Measurements from ENCODE around the gene JPT2.

The JPT2 gene

DNA sequence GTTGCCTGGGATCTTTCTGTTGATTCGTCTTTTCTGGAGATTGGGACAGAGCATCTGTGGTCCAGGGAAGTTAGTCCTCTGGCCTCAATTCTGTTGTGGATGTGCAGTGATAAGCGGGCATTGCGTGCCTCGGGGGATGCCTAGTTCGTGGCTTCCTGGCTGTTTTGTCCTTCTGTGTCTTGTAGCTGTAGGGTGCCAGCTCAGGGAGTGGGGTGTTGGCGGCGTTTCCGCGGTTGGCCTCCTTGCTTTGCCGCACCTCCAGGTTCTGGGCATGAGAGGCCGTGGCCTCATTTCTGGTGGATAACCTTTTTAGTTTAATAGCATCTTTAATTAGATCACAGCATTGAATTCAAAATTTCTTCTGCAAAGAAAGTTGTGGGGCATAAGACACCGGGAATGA is 1.4 kb upstream of the JPT2 start:
- Histone ChIP-seq H2AK5ac (ENCODE audit: low read depth, low read length) (no peak overlapping the region), H3K23ac (ENCODE audit: low read depth, low read length, poor library complexity) (no peak overlapping the region), H3K4me1 (ENCODE audit: control insufficient read depth in 2 of 2, insufficient read depth in 1 of 2, low read depth in 1 of 2, low read length in 2 of 2) (peaks cover 12 to 18% of the 10 kb centered on the region in 2 donors), H3K79me1 (ENCODE audit: low read depth, low read length) (peaks cover 8% of the 10 kb centered on the region), H2BK12ac (ENCODE audit: low read length) (no peak overlapping the region), H3K14ac (ENCODE audit: low read length) (no peak overlapping the region), H3K36me3 (replicated peaks in 1 of 2; ENCODE audit: control insufficient read depth in 2 of 2, insufficient read depth in 2 of 2, low read length in 2 of 2) (peaks cover 34 to 75% of the 10 kb centered on the region in 2 donors), H3K4me2 (ENCODE audit: insufficient read depth, low read length, poor library complexity, severe bottlenecking) (no peak overlapping the region), H3K9me3 (replicated peaks in 1 of 2; ENCODE audit: control insufficient read depth in 2 of 2, insufficient read depth in 1 of 2, low read depth in 1 of 2, low read length in 2 of 2) (no peaks in the 10 kb centered on the region), H2BK5ac (ENCODE audit: low read length) (no peak overlapping the region), H3K4ac (ENCODE audit: low read length) (no peak overlapping the region), H4K91ac (ENCODE audit: low read depth, low read length, poor library complexity) (no peak overlapping the region), H2AFZ (ENCODE audit: low read length) (no peak overlapping the region), H4K8ac (ENCODE audit: low read depth, low read length) (no peak overlapping the region), H2BK15ac (ENCODE audit: low read length) (no peak overlapping the region), H3K18ac (ENCODE audit: low read length) (no peak overlapping the region), H2BK120ac (ENCODE audit: low read depth, low read length) (no peak overlapping the region), H3K9ac (ENCODE audit: low read depth, low read length, poor library complexity) (no peak overlapping the region), H3K27me3 (ENCODE audit: control insufficient read depth in 3 of 3, insufficient read depth in 3 of 3, low read depth in 1 of 3, low read length in 3 of 3) (no peaks in the 10 kb centered on the region), H3K4me3 (ENCODE audit: low read length in 2 of 2) (no peak overlapping the region), H3K27ac (replicated peaks; ENCODE audit: low read length) (no peak overlapping the region)
- no CpG with 5 or more reads among the region's 12 CpGs for WGBS, 2 donors (ENCODE audit: extremely low coverage in 2 of 2, insufficient read length in 2 of 2, insufficient replicate concordance in 1 of 2)
- no peak for DNase-seq (ENCODE audit: low spot score)

DNA sequence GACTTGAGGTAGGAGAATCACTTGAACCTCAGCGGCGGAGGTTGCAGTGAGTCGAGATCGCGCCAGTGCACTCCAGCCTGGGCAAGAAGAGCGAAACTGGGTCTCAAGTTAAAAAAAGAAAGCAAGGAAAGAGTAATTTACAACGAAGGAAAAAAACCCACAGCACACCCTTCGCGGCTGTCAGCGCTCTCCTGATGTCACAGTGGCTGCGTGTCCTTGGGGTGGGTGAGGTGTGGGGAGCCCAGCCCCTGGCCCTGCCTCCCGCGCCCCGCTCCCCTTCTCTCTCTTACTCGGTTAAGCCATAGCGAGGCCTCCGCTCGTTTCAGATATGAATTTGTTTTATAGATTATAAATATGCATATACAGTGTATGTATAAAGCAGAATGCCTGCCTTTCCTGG is 740 bp upstream of the JPT2 start:
- Histone ChIP-seq H2BK15ac (ENCODE audit: low read length) (no peak overlapping the region), H4K91ac (ENCODE audit: low read depth, low read length, poor library complexity) (no peak overlapping the region), H3K4me2 (ENCODE audit: insufficient read depth, low read length, poor library complexity, severe bottlenecking) (no peak overlapping the region), H3K36me3 (replicated peaks in 1 of 2; ENCODE audit: control insufficient read depth in 2 of 2, insufficient read depth in 2 of 2, low read length in 2 of 2) (peaks cover 27 to 71% of the 10 kb centered on the region in 2 donors), H4K8ac (ENCODE audit: low read depth, low read length) (no peak overlapping the region), H3K9ac (ENCODE audit: low read depth, low read length, poor library complexity) (no peak overlapping the region), H3K27me3 (ENCODE audit: control insufficient read depth in 3 of 3, insufficient read depth in 3 of 3, low read depth in 1 of 3, low read length in 3 of 3) (no peaks in the 10 kb centered on the region), H2AFZ (ENCODE audit: low read length) (no peak overlapping the region), H2BK5ac (ENCODE audit: low read length) (no peak overlapping the region), H2BK12ac (ENCODE audit: low read length) (no peak overlapping the region), H3K4me1 (ENCODE audit: control insufficient read depth in 2 of 2, insufficient read depth in 1 of 2, low read depth in 1 of 2, low read length in 2 of 2) (peaks cover 12 to 18% of the 10 kb centered on the region in 2 donors), H3K9me3 (replicated peaks in 1 of 2; ENCODE audit: control insufficient read depth in 2 of 2, insufficient read depth in 1 of 2, low read depth in 1 of 2, low read length in 2 of 2) (no peaks in the 10 kb centered on the region), H3K27ac (replicated peaks; ENCODE audit: low read length) (no peak overlapping the region), H3K79me1 (ENCODE audit: low read depth, low read length) (peaks cover 8% of the 10 kb centered on the region), H3K23ac (ENCODE audit: low read depth, low read length, poor library complexity) (no peak overlapping the region), H2AK5ac (ENCODE audit: low read depth, low read length) (no peak overlapping the region), H2BK120ac (ENCODE audit: low read depth, low read length) (no peak overlapping the region), H3K4ac (ENCODE audit: low read length) (no peak overlapping the region), H3K18ac (ENCODE audit: low read length) (no peak overlapping the region), H3K4me3 (ENCODE audit: low read length in 2 of 2) (no peak overlapping the region), H3K14ac (ENCODE audit: low read length) (no peak overlapping the region)
- DNase-seq (ENCODE audit: low spot score) = no peak
- no CpG with 5 or more reads among the region's 18 CpGs for WGBS, 2 donors (ENCODE audit: extremely low coverage in 2 of 2, insufficient read length in 2 of 2, insufficient replicate concordance in 1 of 2)

DNA sequence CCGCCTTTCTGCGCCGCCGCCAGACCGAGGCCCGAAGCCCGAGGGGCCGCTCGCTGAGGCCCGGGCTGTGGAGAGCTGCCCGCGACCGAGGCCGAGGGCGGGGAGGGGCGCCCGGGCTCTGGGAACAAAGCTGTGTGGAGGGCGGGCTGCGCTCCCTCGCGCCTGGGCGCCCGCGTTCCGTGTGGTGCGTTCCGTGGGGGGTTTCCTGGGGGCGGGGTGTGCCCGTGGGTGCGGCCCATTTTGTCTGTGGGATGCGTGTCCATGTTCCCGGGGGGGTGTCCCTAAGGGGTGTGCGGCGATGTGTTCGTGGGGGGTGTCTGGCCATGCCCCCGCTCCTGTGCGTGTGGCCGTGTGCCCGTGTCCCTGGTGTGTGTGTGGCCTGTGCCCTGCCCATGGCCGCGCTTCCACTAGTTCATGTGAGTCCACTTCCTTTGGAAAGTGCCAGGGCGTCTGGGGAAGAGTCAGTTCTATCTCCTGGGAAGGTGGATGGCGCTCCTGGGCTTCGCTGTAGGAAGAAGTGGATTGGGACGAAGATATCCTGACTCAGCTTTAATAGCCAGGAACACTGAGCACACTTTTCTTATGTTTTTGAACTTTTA is 520 bp downstream of the JPT2 start:
- peak overlapping the region; percentile 79 for H2AFZ ChIP-seq (ENCODE audit: low read length)
- H3K36me3 ChIP-seq (replicated peaks in 1 of 2; ENCODE audit: control insufficient read depth in 2 of 2, insufficient read depth in 2 of 2, low read length in 2 of 2) = peaks cover 23 to 69% of the 10 kb centered on the region in 2 donors
- DNase-seq (ENCODE audit: low spot score) = peak; percentile 24
- peak overlapping the region; percentile 24 for H3K27ac ChIP-seq (replicated peaks; ENCODE audit: low read length)
- peak overlapping the region; percentile 80 for H3K4ac ChIP-seq (ENCODE audit: low read length)
- no CpG with 5 or more reads among the region's 45 CpGs for WGBS, 2 donors (ENCODE audit: extremely low coverage in 2 of 2, insufficient read length in 2 of 2, insufficient replicate concordance in 1 of 2)
- peak overlapping the region; percentile 15 for H2BK15ac ChIP-seq (ENCODE audit: low read length)
- H2BK5ac ChIP-seq (ENCODE audit: low read length) = peak overlapping the region; percentile 92
- H3K79me1 ChIP-seq (ENCODE audit: low read depth, low read length) = peaks cover 8% of the 10 kb centered on the region
- peak overlapping the region; percentile 95 for H3K18ac ChIP-seq (ENCODE audit: low read length)
- peak overlapping the region; percentile 85 for H3K4me2 ChIP-seq (ENCODE audit: insufficient read depth, low read length, poor library complexity, severe bottlenecking)
- peak overlapping the region; percentile 90 for H3K23ac ChIP-seq (ENCODE audit: low read depth, low read length, poor library complexity)
- no peak overlapping the region for H2BK120ac ChIP-seq (ENCODE audit: low read depth, low read length)
- H4K8ac ChIP-seq (ENCODE audit: low read depth, low read length) = no peak overlapping the region
- H3K4me1 ChIP-seq (ENCODE audit: control insufficient read depth in 2 of 2, insufficient read depth in 1 of 2, low read depth in 1 of 2, low read length in 2 of 2) = peaks cover 12 to 18% of the 10 kb centered on the region in 2 donors
- no peak overlapping the region for H4K91ac ChIP-seq (ENCODE audit: low read depth, low read length, poor library complexity)
- no peak overlapping the region for H2BK12ac ChIP-seq (ENCODE audit: low read length)
- H2AK5ac ChIP-seq (ENCODE audit: low read depth, low read length) = peak overlapping the region; percentile 97
- H3K9me3 ChIP-seq (replicated peaks in 1 of 2; ENCODE audit: control insufficient read depth in 2 of 2, insufficient read depth in 1 of 2, low read depth in 1 of 2, low read length in 2 of 2) = no peaks in the 10 kb centered on the region
- H3K4me3 ChIP-seq (ENCODE audit: low read length in 2 of 2) = peak overlapping the region; percentile 91 to 97
- H3K14ac ChIP-seq (ENCODE audit: low read length) = peak overlapping the region; percentile 85
- no peaks in the 10 kb centered on the region for H3K27me3 ChIP-seq (ENCODE audit: control insufficient read depth in 3 of 3, insufficient read depth in 3 of 3, low read depth in 1 of 3, low read length in 3 of 3)
- peak overlapping the region; percentile 98 for H3K9ac ChIP-seq (ENCODE audit: low read depth, low read length, poor library complexity)

GRCh38 chr16:1680361-1680760 is 2.3 kb downstream of the JPT2 start:
- H3K79me1 ChIP-seq (ENCODE audit: low read depth, low read length) = peaks cover 5% of the 10 kb centered on the region
- H3K4me2 ChIP-seq (ENCODE audit: insufficient read depth, low read length, poor library complexity, severe bottlenecking) = peak overlapping the region; percentile 45
- H3K4me3 ChIP-seq (ENCODE audit: low read length in 2 of 2) = peak overlapping the region in 1 of 2 donors; percentile 13
- no peak overlapping the region for H2BK5ac ChIP-seq (ENCODE audit: low read length)
- no peaks in the 10 kb centered on the region for H3K27me3 ChIP-seq (ENCODE audit: control insufficient read depth in 3 of 3, insufficient read depth in 3 of 3, low read depth in 1 of 3, low read length in 3 of 3)
- DNase-seq (ENCODE audit: low spot score) = no peak
- H3K9me3 ChIP-seq (replicated peaks in 1 of 2; ENCODE audit: control insufficient read depth in 2 of 2, insufficient read depth in 1 of 2, low read depth in 1 of 2, low read length in 2 of 2) = no peaks in the 10 kb centered on the region
- no peak overlapping the region for H4K8ac ChIP-seq (ENCODE audit: low read depth, low read length)
- no peak overlapping the region for H3K4ac ChIP-seq (ENCODE audit: low read length)
- H3K23ac ChIP-seq (ENCODE audit: low read depth, low read length, poor library complexity) = no peak overlapping the region
- H2AK5ac ChIP-seq (ENCODE audit: low read depth, low read length) = no peak overlapping the region
- no peak overlapping the region for H2BK120ac ChIP-seq (ENCODE audit: low read depth, low read length)
- no peak overlapping the region for H3K9ac ChIP-seq (ENCODE audit: low read depth, low read length, poor library complexity)
- H3K27ac ChIP-seq (replicated peaks; ENCODE audit: low read length) = peak overlapping the region; percentile 79
- peaks cover 14 to 69% of the 10 kb centered on the region in 2 donors for H3K36me3 ChIP-seq (replicated peaks in 1 of 2; ENCODE audit: control insufficient read depth in 2 of 2, insufficient read depth in 2 of 2, low read length in 2 of 2)
- peaks cover 12 to 18% of the 10 kb centered on the region in 2 donors for H3K4me1 ChIP-seq (ENCODE audit: control insufficient read depth in 2 of 2, insufficient read depth in 1 of 2, low read depth in 1 of 2, low read length in 2 of 2)
- WGBS, 2 donors (ENCODE audit: extremely low coverage in 2 of 2, insufficient read length in 2 of 2, insufficient replicate concordance in 1 of 2) = no CpG with 5 or more reads among the region's 14 CpGs
- no peak overlapping the region for H3K14ac ChIP-seq (ENCODE audit: low read length)
- H2BK15ac ChIP-seq (ENCODE audit: low read length) = no peak overlapping the region
- H3K18ac ChIP-seq (ENCODE audit: low read length) = peak overlapping the region; percentile 40
- H4K91ac ChIP-seq (ENCODE audit: low read depth, low read length, poor library complexity) = no peak overlapping the region
- no peak overlapping the region for H2AFZ ChIP-seq (ENCODE audit: low read length)
- H2BK12ac ChIP-seq (ENCODE audit: low read length) = no peak overlapping the region
